H9 (cell line): ENCODE data around the gene RABGAP1L. TPM values are rescaled to one million over a fixed set of nuclear protein-coding genes. Genes with fewer than 3 reads are reported as not detected.

Source experiments
- DNase-seq: peaks from one replicate; pipeline ENCODE4 v3.0.0-alpha.2; 2017
- H2AFZ ChIP-seq: one replicate; pipeline ENCODE4 v1.6.1; 2013; ENCODE audit warnings: mild to moderate bottlenecking, low read length, control low read depth, moderate library complexity
- H2AK5ac ChIP-seq: 2 replicates; pipeline ENCODE4 v1.6.1; 2013; ENCODE audit warnings: low read length, control low read depth, mixed read lengths; ENCODE audit not compliant: insufficient read length
- H2BK120ac ChIP-seq: one replicate; pipeline ENCODE4 v1.6.1; 2013; ENCODE audit warnings: low read depth, mild to moderate bottlenecking, low read length, control low read depth, inconsistent platforms; ENCODE audit not compliant: poor library complexity, severe bottlenecking
- H2BK12ac ChIP-seq: 2 replicates; pipeline ENCODE4 v1.6.1; 2013; ENCODE audit warnings: low read length, control low read depth, mixed read lengths, low read depth; ENCODE audit not compliant: insufficient read length
- H2BK15ac ChIP-seq: 2 replicates; pipeline ENCODE4 v1.6.1; 2013; ENCODE audit warnings: low read depth, low read length, control low read depth
- H2BK20ac ChIP-seq: one replicate; pipeline ENCODE4 v1.6.1; 2013; ENCODE audit warnings: low read depth, mild to moderate bottlenecking, low read length, control low read depth, inconsistent platforms; ENCODE audit not compliant: poor library complexity, severe bottlenecking
- H2BK5ac ChIP-seq: 2 replicates; pipeline ENCODE4 v1.6.1; 2013; ENCODE audit warnings: low read length, control low read depth, mixed read lengths; ENCODE audit not compliant: insufficient read length
- H3K14ac ChIP-seq: 2 replicates; pipeline ENCODE4 v1.6.1; 2013; ENCODE audit warnings: low read length, control low read depth; ENCODE audit not compliant: insufficient read depth
- H3K18ac ChIP-seq: 2 replicates; pipeline ENCODE4 v1.6.1; 2013; ENCODE audit warnings: low read depth, mild to moderate bottlenecking, mixed read lengths, low read length, control low read depth; ENCODE audit not compliant: insufficient read length
- H3K23ac ChIP-seq: 2 replicates; pipeline ENCODE4 v1.6.1; 2013; ENCODE audit warnings: low read length, control low read depth, mixed read lengths, low read depth; ENCODE audit not compliant: insufficient read length
- H3K23me2 ChIP-seq: 2 replicates; pipeline ENCODE4 v1.6.1; 2013; ENCODE audit warnings: low read depth, mild to moderate bottlenecking, mixed read lengths, low read length, control low read depth; ENCODE audit not compliant: insufficient read length, poor library complexity, severe bottlenecking
- H3K27ac ChIP-seq: 2 replicates; pipeline ENCODE4 v1.5.1; 2013; ENCODE audit warnings: low read length, control low read depth, mixed read lengths, low read depth; ENCODE audit not compliant: insufficient read length
- H3K27me3 ChIP-seq: 2 replicates; pipeline ENCODE4 v1.6.1; 2013; ENCODE audit warnings: low read length, control low read depth, inconsistent platforms; ENCODE audit not compliant: insufficient read depth
- H3K4ac ChIP-seq: 2 replicates; pipeline ENCODE4 v1.6.1; 2013; ENCODE audit warnings: low read depth, mild to moderate bottlenecking, control low read depth, inconsistent platforms, low read length, moderate library complexity
- H3K4me1 ChIP-seq: 2 replicates; pipeline ENCODE4 v1.6.1; 2013; ENCODE audit warnings: low read length, control low read depth, inconsistent platforms; ENCODE audit not compliant: insufficient read depth
- H3K4me2 ChIP-seq: 2 replicates; pipeline ENCODE4 v1.6.1; 2013; ENCODE audit warnings: low read length, control low read depth, mixed read lengths; ENCODE audit not compliant: insufficient read length, insufficient read depth
- H3K56ac ChIP-seq: 2 replicates; pipeline ENCODE4 v1.6.1; 2013; ENCODE audit warnings: low read depth, mild to moderate bottlenecking, mixed read lengths, low read length, control low read depth; ENCODE audit not compliant: insufficient read length
- H3K79me1 ChIP-seq: 2 replicates; pipeline ENCODE4 v1.6.1; 2013; ENCODE audit warnings: low read depth, mild to moderate bottlenecking, moderate library complexity, low read length, control low read depth, inconsistent platforms; ENCODE audit not compliant: insufficient read depth, poor library complexity, severe bottlenecking
- H3K79me2 ChIP-seq: 2 replicates; pipeline ENCODE4 v1.6.1; 2013; ENCODE audit warnings: low read length, control low read depth, inconsistent platforms; ENCODE audit not compliant: insufficient read depth
- H3K9ac ChIP-seq: 2 replicates; pipeline ENCODE4 v1.6.1; 2013; ENCODE audit warnings: low read length, control low read depth, mixed read lengths; ENCODE audit not compliant: insufficient read length; ENCODE audit errors: extremely low read depth
- H3K9me3 ChIP-seq: one replicate; pipeline ENCODE4 v1.6.1; 2013; ENCODE audit warnings: low read depth, low read length, inconsistent platforms; ENCODE audit not compliant: control insufficient read depth
- H3T11ph ChIP-seq: one replicate; pipeline ENCODE4 v1.6.1; 2013; ENCODE audit warnings: mild to moderate bottlenecking, low read length, control low read depth, inconsistent platforms
- H4K20me1 ChIP-seq: one replicate; pipeline ENCODE4 v1.6.1; 2013; ENCODE audit not compliant: control insufficient read depth, insufficient read length, insufficient read depth
- H4K5ac ChIP-seq: 2 replicates; pipeline ENCODE4 v1.6.1; 2013; ENCODE audit warnings: low read depth, mild to moderate bottlenecking, mixed read lengths, low read length, control low read depth; ENCODE audit not compliant: insufficient read length
- H4K8ac ChIP-seq: replicated peaks from 2 replicates; pipeline ENCODE4 v1.6.1; 2013; ENCODE audit warnings: low read length, control low read depth, mixed read lengths, low read depth; ENCODE audit not compliant: insufficient read length
- H4K91ac ChIP-seq: 2 replicates; pipeline ENCODE4 v1.6.1; 2013; ENCODE audit warnings: low read depth, mild to moderate bottlenecking, moderate library complexity, mixed read lengths, low read length, control low read depth; ENCODE audit not compliant: insufficient read length
- H3K27ac Mint-ChIP-seq, 3 experiments: 2 replicates in 2 of 3; 3 replicates in 1 of 3; pipeline ENCODE4 v1.8.0; 2020 to 2021; ENCODE audit warnings: mixed read lengths in 3 of 3, mild to moderate bottlenecking in 1 of 3, moderate library complexity in 1 of 3
- H3K27me3 Mint-ChIP-seq: 2 replicates; pipeline ENCODE4 v1.8.0; 2021; ENCODE audit warnings: low read depth, mild to moderate bottlenecking, moderate library complexity, mixed read lengths
- H3K36me3 Mint-ChIP-seq, 3 experiments: 2 replicates in 2 of 3; 3 replicates in 1 of 3; pipeline ENCODE4 v1.8.0; 2020 to 2021; ENCODE audit warnings: low read depth in 3 of 3, mixed read lengths in 3 of 3; ENCODE audit not compliant: insufficient read depth in 1 of 3
- H3K4me1 Mint-ChIP-seq, 2 experiments: 2 replicates each; pipeline ENCODE4 v1.8.0; 2020; ENCODE audit warnings: mixed read lengths in 2 of 2
- H3K4me3 Mint-ChIP-seq, 2 experiments: 2 replicates in 1 of 2; 3 replicates in 1 of 2; pipeline ENCODE4 v1.8.0; 2020 to 2021; ENCODE audit warnings: mild to moderate bottlenecking in 2 of 2, mixed read lengths in 2 of 2, moderate library complexity in 1 of 2
- H3K9me3 Mint-ChIP-seq, 2 experiments: 2 replicates in 1 of 2; 3 replicates in 1 of 2; pipeline ENCODE4 v1.8.0; 2020; ENCODE audit warnings: mild to moderate bottlenecking in 2 of 2, mixed read lengths in 2 of 2, moderate library complexity in 1 of 2
- WGBS: extraction: QIAGEN DNeasy Blood & Tissue Kit; methylation state at CpG from one replicate; pipeline ENCODE4 v1.1.7; 2013; ENCODE audit warnings: missing lambda C conversion rate, low lambda C conversion rate, mixed read lengths; ENCODE audit not compliant: insufficient read length; ENCODE audit errors: extremely low coverage; 5-methylcytosine and 5-hydroxymethylcytosine counted together
- total RNA-seq: library from RNA; stranded (reverse); gene quantifications from 2 replicates; pipeline ENCODE4 v1.2.1, GENCODE V29; 2021
- TF ChIP-seq, protein P1 (sequence below): fragments of 200-600 bp; sonication (generic); conservative IDR thresholded peaks from 3 replicates; pipeline ENCODE4 v1.8.0; 2021; ENCODE audit warnings: antibody characterized with exemption, mild to moderate bottlenecking

RABGAP1L gene
- total RNA-seq, 1 experiment from 2014 or later: 147 TPM

DNA sequence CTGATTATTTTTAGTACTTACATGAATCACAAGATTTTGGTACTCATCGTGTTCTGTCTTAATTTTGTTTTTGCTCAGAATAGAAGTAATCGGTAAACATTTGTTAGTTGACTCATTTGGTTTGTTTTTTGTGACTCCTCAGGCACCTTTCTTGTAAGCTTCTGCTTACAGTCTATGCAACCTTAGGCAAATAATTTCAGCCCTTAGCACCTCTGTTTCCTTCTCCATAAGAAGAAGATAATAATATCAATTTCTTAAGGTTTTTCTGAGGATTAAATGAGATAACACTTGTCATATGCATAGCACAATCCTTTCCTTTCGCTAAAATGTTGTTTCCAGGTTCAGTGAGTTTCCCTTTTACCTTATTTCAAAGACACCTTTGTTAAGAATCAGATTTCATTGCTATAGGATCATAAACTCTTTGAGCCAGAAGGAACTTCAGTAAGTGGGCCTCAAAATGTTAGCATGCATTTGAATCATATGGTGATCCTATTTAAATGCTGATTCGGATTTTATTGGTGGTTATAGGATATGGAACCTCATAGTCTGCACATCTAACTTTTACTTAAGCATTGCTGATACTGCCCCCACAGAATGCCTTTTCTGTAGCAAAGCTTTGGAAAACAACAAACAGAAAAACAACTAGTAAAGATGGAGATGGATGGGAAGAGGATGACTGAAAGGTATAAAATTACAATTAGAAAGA lies 567.7 kb downstream of the RABGAP1L start:
- Histone ChIP-seq H3K79me2 (no peaks in the 10 kb centered on the region), H3K27ac (no peak overlapping the region), H2BK20ac (no peak overlapping the region), H2BK15ac (no peak overlapping the region), H3K23me2 (no peaks in the 10 kb centered on the region), H3K23ac (no peak overlapping the region), H3K14ac (no peak overlapping the region), H2BK12ac (no peak overlapping the region), H2BK120ac (no peak overlapping the region), H4K8ac (no peak overlapping the region), H3K4ac (no peak overlapping the region), H3K9ac (no peak overlapping the region), H3K4me2 (no peak overlapping the region), H4K91ac (no peak overlapping the region), H3K4me1 (no peaks in the 10 kb centered on the region), H2AFZ (no peak overlapping the region), H4K5ac (no peak overlapping the region), H3K9me3 (no peaks in the 10 kb centered on the region), H4K20me1 (no peaks in the 10 kb centered on the region), H3T11ph (no peak overlapping the region), H3K79me1 (no peaks in the 10 kb centered on the region), H3K27me3 (no peaks in the 10 kb centered on the region), H2BK5ac (no peak overlapping the region), H3K56ac (no peak overlapping the region), H3K18ac (no peak overlapping the region), H2AK5ac (no peak overlapping the region)
- Mint-ChIP-seq H3K27me3 (no peaks in the 10 kb centered on the region), H3K4me3 (no peak overlapping the region), H3K27ac (peak overlapping the region in 1 of 3 experiments; percentile 6; a peak in 1 of 7 replicates), H3K36me3 (no peaks in the 10 kb centered on the region), H3K9me3 (no peaks in the 10 kb centered on the region), H3K4me1 (peaks cover 7 to 13% of the 10 kb centered on the region in 2 experiments; a peak in 3 of 4 replicates)
- WGBS: no CpG with 5 or more reads among the region's 4 CpGs
- DNase-seq: no peak
- TF ChIP-seq, protein P1, sequence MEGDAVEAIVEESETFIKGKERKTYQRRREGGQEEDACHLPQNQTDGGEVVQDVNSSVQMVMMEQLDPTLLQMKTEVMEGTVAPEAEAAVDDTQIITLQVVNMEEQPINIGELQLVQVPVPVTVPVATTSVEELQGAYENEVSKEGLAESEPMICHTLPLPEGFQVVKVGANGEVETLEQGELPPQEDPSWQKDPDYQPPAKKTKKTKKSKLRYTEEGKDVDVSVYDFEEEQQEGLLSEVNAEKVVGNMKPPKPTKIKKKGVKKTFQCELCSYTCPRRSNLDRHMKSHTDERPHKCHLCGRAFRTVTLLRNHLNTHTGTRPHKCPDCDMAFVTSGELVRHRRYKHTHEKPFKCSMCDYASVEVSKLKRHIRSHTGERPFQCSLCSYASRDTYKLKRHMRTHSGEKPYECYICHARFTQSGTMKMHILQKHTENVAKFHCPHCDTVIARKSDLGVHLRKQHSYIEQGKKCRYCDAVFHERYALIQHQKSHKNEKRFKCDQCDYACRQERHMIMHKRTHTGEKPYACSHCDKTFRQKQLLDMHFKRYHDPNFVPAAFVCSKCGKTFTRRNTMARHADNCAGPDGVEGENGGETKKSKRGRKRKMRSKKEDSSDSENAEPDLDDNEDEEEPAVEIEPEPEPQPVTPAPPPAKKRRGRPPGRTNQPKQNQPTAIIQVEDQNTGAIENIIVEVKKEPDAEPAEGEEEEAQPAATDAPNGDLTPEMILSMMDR: no peak; the same call in 2 of the 3 replicates
